Measurements from ENCODE around the gene BAX. TPM values are rescaled to one million over a fixed set of nuclear protein-coding genes. Genes with fewer than 3 reads are reported as not detected.

BAX gene
- total and polyA plus RNA-seq, 7 donors, result 16.8 to 66.1 (median 22.2) TPM

GRCh38 chr19:48988286-48988685 is 33.6 kb downstream of the BAX start:
- H3K27ac ChIP-seq, result peak overlapping the region; percentile 90
- H3K4me1 ChIP-seq, result peaks cover 47% of the 10 kb centered on the region
- H3K9me3 ChIP-seq, result no peaks in the 10 kb centered on the region
- intact Hi-C loops (cut with DNase I), result no loop called here
- ATAC-seq (no peak), DNase-seq (no peak)
- WGBS, 3 donors, result 90 to 94% (median 94%) methylated on average over 7 of the region's 7 CpGs
- no peaks in the 10 kb centered on the region for H3K27me3 ChIP-seq (ENCODE audit: insufficient read depth in 3 of 3, low read length in 2 of 3)
- no peak overlapping the region for H3K4me3 ChIP-seq
- no peak for TF ChIP-seq CTCF (IDR thresholded peaks at IDR 0.05)
- H3K36me3 ChIP-seq (ENCODE audit: insufficient read depth in 1 of 2, low read depth in 1 of 2), result peaks cover 3 to 60% of the 10 kb centered on the region in 2 donors

- Histone ChIP-seq H3K4me3 (no peak overlapping the region), H3K9me3 (no peaks in the 10 kb centered on the region), H3K27ac (peak overlapping the region; percentile 90), H3K36me3 (ENCODE audit: insufficient read depth in 1 of 2, low read depth in 1 of 2) (peaks cover 3 to 54% of the 10 kb centered on the region in 2 donors), H3K4me1 (peaks cover 47% of the 10 kb centered on the region), H3K27me3 (ENCODE audit: insufficient read depth in 3 of 3, low read length in 2 of 3) (no peaks in the 10 kb centered on the region)
- intact Hi-C loops (cut with DNase I), result no loop called here
- 86 to 89% (median 89%) methylated on average over 9 of the region's 9 CpGs for WGBS, 3 donors
- TF ChIP-seq CTCF (IDR thresholded peaks at IDR 0.05), result no peak
- DNase-seq (no peak), ATAC-seq (no peak)
Observed at GRCh38 chr19:48988860-48989259, 34.2 kb downstream of the BAX start.

- Histone ChIP-seq H3K36me3 (ENCODE audit: insufficient read depth in 1 of 2, low read depth in 1 of 2) (peaks cover 3 to 45% of the 10 kb centered on the region in 2 donors), H3K27ac (peak overlapping the region; percentile 90), H3K4me1 (peaks cover 55% of the 10 kb centered on the region), H3K4me3 (peak overlapping the region; percentile 81), H3K27me3 (ENCODE audit: insufficient read depth in 3 of 3, low read length in 2 of 3) (no peaks in the 10 kb centered on the region), H3K9me3 (no peaks in the 10 kb centered on the region)
- TF ChIP-seq CTCF (IDR thresholded peaks at IDR 0.05), result no peak
- intact Hi-C loops (cut with DNase I), result loop anchor here (5.0 to 10.0 kb wide), 3 partner anchors 83 to 215 kb away; partner anchors contain the start of genes HRC (in 1 of the 2), KCNA7 (in 1 of the 2) and TRPM4 (in 1 of the 2)
- DNase-seq (peak; percentile 75 to 90), ATAC-seq (peak; percentile 60 to 67 (median 64))
- WGBS, 3 donors, result 21 to 25% (median 22%) methylated on average over 16 to 17 of the region's 17 CpGs
Observed at GRCh38 chr19:48989701-48990291, 35.1 kb downstream of the BAX start.

- peak overlapping the region; percentile 81 for H3K4me3 ChIP-seq
- no peak for TF ChIP-seq CTCF (IDR thresholded peaks at IDR 0.05)
- H3K27me3 ChIP-seq (ENCODE audit: insufficient read depth in 3 of 3, low read length in 2 of 3), result no peaks in the 10 kb centered on the region
- 19 to 26% (median 20%) methylated on average over 4 of the region's 4 CpGs for WGBS, 3 donors
- intact Hi-C loops (cut with DNase I), result loop anchor here (5.0 to 10.0 kb wide), 3 partner anchors 82 to 214 kb away; partner anchors contain the start of genes HRC (in 1 of the 2), KCNA7 (in 1 of the 2) and TRPM4 (in 1 of the 2)
- ATAC-seq (peak in 1 of 4 donors; percentile 0), DNase-seq (no peak)
- H3K36me3 ChIP-seq (ENCODE audit: insufficient read depth in 1 of 2, low read depth in 1 of 2), result peaks cover 2 to 39% of the 10 kb centered on the region in 2 donors
- H3K4me1 ChIP-seq, result peaks cover 61% of the 10 kb centered on the region
- H3K27ac ChIP-seq, result peak overlapping the region; percentile 90
- H3K9me3 ChIP-seq, result no peaks in the 10 kb centered on the region
Observed at GRCh38 chr19:48990400-48990799, 35.7 kb downstream of the BAX start.
